DND-41 (cell line): ENCODE measurements around the gene IMPACT.

ENCODE experiments used
- EZH2 ChIP-seq: IDR thresholded peaks from 3 replicates; pipeline ENCODE4 v1.6.1; 2012; ENCODE audit warnings: borderline replicate concordance, low read depth, mild to moderate bottlenecking, moderate library complexity, low read length, inconsistent platforms; ENCODE audit not compliant: severe bottlenecking
- TF ChIP-seq, protein P1 (sequence below): IDR thresholded peaks from 2 replicates; pipeline ENCODE4 v1.5.1; 2012; ENCODE audit warnings: borderline replicate concordance, low read length, moderate library complexity, mild to moderate bottlenecking; ENCODE audit not compliant: poor library complexity, severe bottlenecking; ENCODE audit errors: extremely low read depth

DNA sequence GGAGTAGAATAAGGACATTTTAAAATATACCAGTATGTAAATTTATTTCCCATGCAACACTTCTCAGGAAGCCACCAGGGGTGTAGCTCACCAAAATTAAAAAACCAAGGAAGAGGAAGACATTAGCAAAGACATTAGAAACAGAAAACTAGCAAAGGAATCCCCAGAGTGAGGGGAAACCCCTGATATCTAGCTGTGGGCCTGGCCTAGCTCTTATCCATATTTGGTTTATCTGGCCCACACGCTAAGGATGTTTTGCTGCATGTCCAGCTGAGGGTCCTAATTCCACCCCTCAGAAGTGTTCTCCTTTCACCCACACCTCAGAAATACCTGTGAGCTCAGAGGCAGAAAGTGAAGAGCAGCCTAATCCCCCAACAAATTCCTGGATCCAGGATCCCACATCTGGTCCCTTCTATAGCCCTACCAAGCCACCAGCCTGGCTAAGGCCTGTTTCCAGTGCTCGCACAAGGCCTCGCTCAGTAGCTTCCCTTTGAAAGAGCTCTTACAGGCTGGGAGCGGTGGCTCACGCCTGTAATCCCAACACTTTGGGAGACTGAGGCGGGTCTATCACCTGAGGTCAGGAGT is 46.2 kb upstream of the IMPACT start:
- TF ChIP-seq, protein P1, sequence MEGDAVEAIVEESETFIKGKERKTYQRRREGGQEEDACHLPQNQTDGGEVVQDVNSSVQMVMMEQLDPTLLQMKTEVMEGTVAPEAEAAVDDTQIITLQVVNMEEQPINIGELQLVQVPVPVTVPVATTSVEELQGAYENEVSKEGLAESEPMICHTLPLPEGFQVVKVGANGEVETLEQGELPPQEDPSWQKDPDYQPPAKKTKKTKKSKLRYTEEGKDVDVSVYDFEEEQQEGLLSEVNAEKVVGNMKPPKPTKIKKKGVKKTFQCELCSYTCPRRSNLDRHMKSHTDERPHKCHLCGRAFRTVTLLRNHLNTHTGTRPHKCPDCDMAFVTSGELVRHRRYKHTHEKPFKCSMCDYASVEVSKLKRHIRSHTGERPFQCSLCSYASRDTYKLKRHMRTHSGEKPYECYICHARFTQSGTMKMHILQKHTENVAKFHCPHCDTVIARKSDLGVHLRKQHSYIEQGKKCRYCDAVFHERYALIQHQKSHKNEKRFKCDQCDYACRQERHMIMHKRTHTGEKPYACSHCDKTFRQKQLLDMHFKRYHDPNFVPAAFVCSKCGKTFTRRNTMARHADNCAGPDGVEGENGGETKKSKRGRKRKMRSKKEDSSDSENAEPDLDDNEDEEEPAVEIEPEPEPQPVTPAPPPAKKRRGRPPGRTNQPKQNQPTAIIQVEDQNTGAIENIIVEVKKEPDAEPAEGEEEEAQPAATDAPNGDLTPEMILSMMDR = no peak
- TF ChIP-seq EZH2 = no peak
